Measurements from ENCODE around the gene DSCAM. TPM values are rescaled to one million over a fixed set of nuclear protein-coding genes. Genes with fewer than 3 reads are reported as not detected.
A peak's percentile ranks its signal among the peaks of the same experiment; 100 is the strongest.

DSCAM gene
- total and polyA plus RNA-seq, 4 donors = 0.02 to 0.25 (median 0.09) TPM

GRCh38 chr21:40540216-40540615, 306.7 kb downstream of the DSCAM start:
- WGBS, 2 donors = 84 to 92% methylated on average over 6 of the region's 6 CpGs
- TF ChIP-seq CTCF (IDR thresholded peaks at IDR 0.05; ENCODE audit: control extremely low read depth, extremely low read depth) = no peak
- no peak for DNase-seq

DNA sequence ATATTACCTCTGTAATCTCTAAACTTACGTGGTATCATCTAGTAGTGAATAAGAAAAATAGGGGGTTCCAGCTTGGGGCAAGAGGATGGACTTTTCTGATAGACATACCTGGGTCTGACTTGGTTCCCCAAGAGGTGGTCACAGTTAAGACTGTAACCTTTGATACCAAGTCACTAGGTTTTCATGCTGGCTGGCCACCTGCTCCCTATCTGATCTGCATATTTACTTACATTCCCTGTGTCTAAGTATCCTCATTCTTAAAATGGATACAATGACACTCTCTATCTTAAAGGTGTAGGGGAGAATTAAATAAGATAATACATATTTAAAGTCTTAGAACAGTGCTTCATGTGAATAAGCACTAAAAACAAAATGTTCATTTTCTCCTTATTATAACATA, 312.1 kb downstream of the DSCAM start:
- DNase-seq (no peak), ATAC-seq (ENCODE audit: insufficient read depth, low FRiP score) (no peak)
- no peak for TF ChIP-seq CTCF (IDR thresholded peaks at IDR 0.05; ENCODE audit: control extremely low read depth, extremely low read depth)
- H3K27me3 ChIP-seq (ENCODE audit: control insufficient read depth in 3 of 3, insufficient read depth in 3 of 3, low read length in 2 of 3) = no peaks in the 10 kb centered on the region
- H3K9me3 ChIP-seq (ENCODE audit: control insufficient read depth in 4 of 4, insufficient read depth in 3 of 4, low read length in 3 of 4) = peaks cover 0 to 5% (median 0%) of the 10 kb centered on the region in 4 donors
- peaks cover 0 to 16% (median 0%) of the 10 kb centered on the region in 5 donors for H3K4me1 ChIP-seq (ENCODE audit: control insufficient read depth in 5 of 5, insufficient read depth in 5 of 5, low read length in 5 of 5)
- no peak overlapping the region for H3K9ac ChIP-seq (ENCODE audit: insufficient read depth in 1 of 2, low read length in 2 of 2)
- H3K27ac ChIP-seq (ENCODE audit: low read depth in 1 of 2, low read length in 1 of 2) = no peak overlapping the region
- no peak overlapping the region for H3K4me3 ChIP-seq
- H3K36me3 ChIP-seq (ENCODE audit: control insufficient read depth in 4 of 4, insufficient read depth in 4 of 4, low read length in 4 of 4) = no peaks in the 10 kb centered on the region
- 81 to 86% methylated on average over 1 of the region's 1 CpG for WGBS, 2 donors

More at GRCh38 chr21:40540216-40540615, 306.7 kb downstream of the DSCAM start:
- Histone ChIP-seq H3K9ac (ENCODE audit: insufficient read depth in 1 of 2, low read length in 2 of 2) (no peak overlapping the region), H3K27ac (ENCODE audit: low read depth in 1 of 2, low read length in 1 of 2) (no peak overlapping the region), H3K9me3 (ENCODE audit: control insufficient read depth in 4 of 4, insufficient read depth in 3 of 4, low read length in 3 of 4) (peaks cover 0 to 8% (median 2%) of the 10 kb centered on the region in 4 donors), H3K27me3 (ENCODE audit: control insufficient read depth in 3 of 3, insufficient read depth in 3 of 3, low read length in 2 of 3) (no peaks in the 10 kb centered on the region), H3K4me1 (ENCODE audit: control insufficient read depth in 5 of 5, insufficient read depth in 5 of 5, low read length in 5 of 5) (no peaks in the 10 kb centered on the region), H3K36me3 (ENCODE audit: control insufficient read depth in 4 of 4, insufficient read depth in 4 of 4, low read length in 4 of 4) (no peaks in the 10 kb centered on the region), H3K4me3 (no peak overlapping the region)
- ATAC-seq (ENCODE audit: insufficient read depth, low FRiP score) = no peak

GRCh38 chr21:40531431-40532110, 315.4 kb downstream of the DSCAM start:
- Histone ChIP-seq H3K9ac (ENCODE audit: insufficient read depth in 1 of 2, low read length in 2 of 2) (no peak overlapping the region), H3K27ac (ENCODE audit: low read depth in 1 of 2, low read length in 1 of 2) (no peak overlapping the region)
- ATAC-seq (ENCODE audit: insufficient read depth, low FRiP score) = no peak

More at GRCh38 chr21:40531431-40532110, 315.4 kb downstream of the DSCAM start:
- TF ChIP-seq CTCF (IDR thresholded peaks at IDR 0.05; ENCODE audit: control extremely low read depth, extremely low read depth) = no peak
- Histone ChIP-seq H3K36me3 (ENCODE audit: control insufficient read depth in 4 of 4, insufficient read depth in 4 of 4, low read length in 4 of 4) (no peaks in the 10 kb centered on the region), H3K27me3 (ENCODE audit: control insufficient read depth in 3 of 3, insufficient read depth in 3 of 3, low read length in 2 of 3) (no peaks in the 10 kb centered on the region), H3K4me3 (no peak overlapping the region), H3K9me3 (ENCODE audit: control insufficient read depth in 4 of 4, insufficient read depth in 3 of 4, low read length in 3 of 4) (peaks cover 0 to 14% (median 4%) of the 10 kb centered on the region in 4 donors), H3K4me1 (ENCODE audit: control insufficient read depth in 5 of 5, insufficient read depth in 5 of 5, low read length in 5 of 5) (peaks cover 0 to 16% (median 0%) of the 10 kb centered on the region in 5 donors)
- WGBS, 2 donors = 40 to 67% methylated on average over 4 of the region's 4 CpGs
- peak; percentile 77 to 80 (median 80) for DNase-seq

Measured in lung (tissue), 12 donors.